Hepatocyte (in vitro differentiated cells): ENCODE data around the gene GPR39.

Experiments
- EZH2 ChIP-seq: fragments of 200-600 bp; sonication (generic); IDR thresholded peaks from 2 replicates; pipeline ENCODE4 v1.6.1; 2016; ENCODE audit warnings: antibody characterized with exemption, mild to moderate bottlenecking, borderline replicate concordance
- TF ChIP-seq, protein P1 (sequence below): fragments of 200-600 bp; sonication (generic); IDR thresholded peaks from 2 replicates; pipeline ENCODE4 v1.5.1; 2016; ENCODE audit warnings: antibody characterized with exemption, mild to moderate bottlenecking; ENCODE audit not compliant: poor library complexity

DNA sequence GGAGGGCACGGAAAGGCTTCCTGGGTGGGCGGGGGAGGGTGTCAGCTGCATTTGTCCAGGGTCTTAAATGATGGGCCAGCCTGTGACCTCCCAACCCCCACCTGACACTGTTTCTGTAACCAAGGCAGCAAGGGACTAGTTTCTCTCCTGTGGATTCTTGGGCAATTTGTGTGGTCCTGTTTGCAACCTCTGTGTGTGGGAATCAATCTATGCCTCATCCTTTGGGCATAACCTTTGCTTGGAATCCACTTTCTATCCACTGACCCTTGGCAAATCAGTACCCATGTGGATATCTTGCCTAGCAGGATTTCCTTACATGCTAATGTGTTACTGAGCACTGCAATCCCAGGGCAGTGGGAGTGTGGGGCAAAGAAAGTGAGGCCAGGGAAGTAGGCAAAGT, 54.1 kb downstream of the GPR39 start:
- TF ChIP-seq EZH2: no peak
- TF ChIP-seq, protein P1, sequence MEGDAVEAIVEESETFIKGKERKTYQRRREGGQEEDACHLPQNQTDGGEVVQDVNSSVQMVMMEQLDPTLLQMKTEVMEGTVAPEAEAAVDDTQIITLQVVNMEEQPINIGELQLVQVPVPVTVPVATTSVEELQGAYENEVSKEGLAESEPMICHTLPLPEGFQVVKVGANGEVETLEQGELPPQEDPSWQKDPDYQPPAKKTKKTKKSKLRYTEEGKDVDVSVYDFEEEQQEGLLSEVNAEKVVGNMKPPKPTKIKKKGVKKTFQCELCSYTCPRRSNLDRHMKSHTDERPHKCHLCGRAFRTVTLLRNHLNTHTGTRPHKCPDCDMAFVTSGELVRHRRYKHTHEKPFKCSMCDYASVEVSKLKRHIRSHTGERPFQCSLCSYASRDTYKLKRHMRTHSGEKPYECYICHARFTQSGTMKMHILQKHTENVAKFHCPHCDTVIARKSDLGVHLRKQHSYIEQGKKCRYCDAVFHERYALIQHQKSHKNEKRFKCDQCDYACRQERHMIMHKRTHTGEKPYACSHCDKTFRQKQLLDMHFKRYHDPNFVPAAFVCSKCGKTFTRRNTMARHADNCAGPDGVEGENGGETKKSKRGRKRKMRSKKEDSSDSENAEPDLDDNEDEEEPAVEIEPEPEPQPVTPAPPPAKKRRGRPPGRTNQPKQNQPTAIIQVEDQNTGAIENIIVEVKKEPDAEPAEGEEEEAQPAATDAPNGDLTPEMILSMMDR: no peak
